NK-92 (cell line): ENCODE data around the gene PGBD5.
"Not testable (repeated sequence)": the region's sequence is repeated elsewhere in the genome, so short reads cannot be mapped to it uniquely, and the experiment has no call there.

Experiments
- DNase-seq: peaks from one replicate; lab custom pipeline; 2025; ENCODE audit not compliant: unreplicated experiment; lab: John Stamatoyannopoulos, UW

PGBD5 gene, protein sequence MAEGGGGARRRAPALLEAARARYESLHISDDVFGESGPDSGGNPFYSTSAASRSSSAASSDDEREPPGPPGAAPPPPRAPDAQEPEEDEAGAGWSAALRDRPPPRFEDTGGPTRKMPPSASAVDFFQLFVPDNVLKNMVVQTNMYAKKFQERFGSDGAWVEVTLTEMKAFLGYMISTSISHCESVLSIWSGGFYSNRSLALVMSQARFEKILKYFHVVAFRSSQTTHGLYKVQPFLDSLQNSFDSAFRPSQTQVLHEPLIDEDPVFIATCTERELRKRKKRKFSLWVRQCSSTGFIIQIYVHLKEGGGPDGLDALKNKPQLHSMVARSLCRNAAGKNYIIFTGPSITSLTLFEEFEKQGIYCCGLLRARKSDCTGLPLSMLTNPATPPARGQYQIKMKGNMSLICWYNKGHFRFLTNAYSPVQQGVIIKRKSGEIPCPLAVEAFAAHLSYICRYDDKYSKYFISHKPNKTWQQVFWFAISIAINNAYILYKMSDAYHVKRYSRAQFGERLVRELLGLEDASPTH

DNA sequence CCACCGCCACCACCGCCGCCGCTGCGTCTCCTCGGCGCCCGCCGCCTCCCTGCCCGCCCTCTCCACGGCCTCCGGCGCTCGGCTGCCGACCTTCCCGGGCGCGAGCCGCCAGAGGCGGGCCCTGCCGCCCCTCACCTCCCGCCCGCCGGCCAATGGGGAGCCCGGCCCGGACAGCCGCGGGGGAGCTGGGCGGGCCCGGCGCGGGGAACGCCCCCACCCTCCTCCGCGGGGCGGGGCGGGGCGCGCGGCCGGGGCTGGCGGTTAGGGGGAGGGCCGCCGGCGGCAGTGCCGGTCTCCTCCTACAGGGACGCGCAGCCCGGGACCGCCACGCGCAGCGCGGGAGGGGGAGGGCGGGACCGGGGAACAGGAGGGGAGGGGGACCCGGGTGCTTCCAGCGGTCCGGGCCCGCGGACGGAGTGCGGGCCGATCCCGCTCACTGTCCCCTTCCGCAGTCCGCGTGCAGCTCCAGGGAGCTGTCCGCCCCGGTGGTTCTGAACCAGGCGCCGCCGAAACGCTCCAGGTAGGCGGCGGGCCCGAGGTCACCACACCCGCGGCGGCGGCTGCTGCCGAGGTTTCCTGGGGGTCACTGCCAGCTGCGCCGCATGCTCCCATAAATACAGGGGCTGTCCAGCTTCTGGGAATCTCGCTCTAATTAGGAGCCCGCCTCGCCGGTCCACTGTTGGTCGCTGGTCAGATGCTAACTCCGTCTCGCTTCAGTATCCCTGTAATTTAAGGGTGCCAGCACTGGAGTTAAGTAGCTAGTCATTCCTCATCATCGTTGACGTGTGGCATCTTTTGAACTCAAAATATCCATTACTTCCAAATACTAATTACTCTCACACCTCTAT, at the start of gene PGBD5:
Gene PGBD5 (minus strand): TSS at position 87 of the 848 bp plus-strand sequence. CDS start 404 bp downstream, outside the sequence.
- DNase-seq = no peak

DNA sequence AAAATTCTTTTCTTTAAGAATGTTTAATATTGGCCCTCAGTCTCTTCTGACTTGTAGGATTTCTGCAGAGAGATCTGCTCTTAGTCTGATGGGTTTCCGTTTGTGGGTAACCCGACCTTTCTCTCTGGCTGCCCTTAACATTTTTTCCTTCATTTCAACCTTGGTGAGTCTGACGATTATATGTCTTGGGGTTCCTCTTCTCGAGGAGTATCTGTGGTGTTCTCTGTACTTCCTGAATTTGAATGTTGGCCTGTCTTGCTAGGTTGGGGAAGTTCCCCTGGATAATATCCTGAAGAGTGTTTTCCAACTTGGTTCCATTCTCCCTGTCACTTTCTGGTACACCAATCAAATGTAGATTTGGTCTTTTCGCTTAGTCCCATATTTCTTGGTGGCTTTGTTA, 48.8 kb upstream of the PGBD5 start:
- not testable (repeated sequence) for DNase-seq

DNA sequence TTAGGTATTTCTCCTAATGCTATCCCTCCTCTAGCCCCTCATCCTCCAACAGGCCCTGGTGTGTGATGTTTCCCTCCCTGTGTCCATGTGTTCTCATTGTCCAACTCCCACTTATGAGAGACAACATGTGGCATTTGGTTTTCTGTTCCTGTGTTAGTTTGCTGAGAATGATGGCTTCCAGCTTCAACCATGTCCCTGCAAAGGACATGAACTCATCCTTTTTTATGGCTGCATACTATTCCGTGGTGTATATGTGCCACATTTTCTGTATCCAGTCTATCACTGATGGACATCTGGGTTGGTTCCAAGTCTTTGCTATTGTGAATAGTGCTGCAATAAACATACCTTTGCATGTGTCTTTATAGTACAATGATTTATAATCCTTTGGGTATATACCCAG, 44.6 kb upstream of the PGBD5 start:
- DNase-seq = not testable (repeated sequence)

GRCh38 chr1:230469271-230469670, 43.1 kb upstream of the PGBD5 start:
- DNase-seq = no peak

GRCh38 chr1:230465691-230466090, 39.6 kb upstream of the PGBD5 start:
- no peak for DNase-seq

DNA sequence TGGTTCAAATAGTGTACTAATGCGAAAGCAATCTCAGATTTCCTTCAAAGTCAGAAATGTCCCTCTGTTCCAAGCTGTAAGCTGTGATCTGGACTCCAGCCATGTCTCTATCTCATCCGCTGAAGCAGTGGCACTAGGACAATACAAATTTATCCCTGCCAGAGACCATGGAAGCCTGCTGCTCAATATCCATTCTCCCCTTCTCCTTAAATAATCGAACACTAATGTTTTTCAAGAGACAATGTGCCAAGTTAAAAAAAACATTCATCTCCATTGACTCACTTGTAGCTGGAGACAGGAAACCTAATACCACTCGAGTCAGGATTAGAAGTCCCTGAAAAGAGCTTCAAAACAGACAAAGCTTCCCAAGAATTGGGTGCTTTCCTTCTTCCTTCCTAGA, 38.5 kb upstream of the PGBD5 start:
- DNase-seq = no peak

DNA sequence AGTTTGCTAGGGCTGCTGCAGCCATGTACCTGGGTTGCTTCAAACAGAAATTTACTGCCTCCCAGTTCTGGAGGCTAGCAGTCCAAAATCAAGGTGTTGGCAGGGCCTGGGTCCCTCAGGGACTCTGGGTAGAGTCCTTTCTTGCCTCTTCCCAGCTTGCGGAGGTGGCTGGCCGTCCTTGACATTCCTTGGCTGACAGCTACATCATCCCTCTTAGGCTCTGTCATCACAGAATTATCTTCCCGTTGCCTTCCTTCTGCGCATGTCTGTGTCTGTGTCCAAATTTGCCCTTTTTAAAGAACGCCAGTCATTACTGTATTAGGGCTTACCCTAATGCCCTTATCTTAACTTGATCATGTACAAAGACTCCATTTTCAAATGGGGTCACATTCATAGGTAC, 37.6 kb upstream of the PGBD5 start:
- DNase-seq = no peak

- no peak for DNase-seq
Measured at GRCh38 chr1:230463326-230463725, 37.2 kb upstream of the PGBD5 start.

DNA sequence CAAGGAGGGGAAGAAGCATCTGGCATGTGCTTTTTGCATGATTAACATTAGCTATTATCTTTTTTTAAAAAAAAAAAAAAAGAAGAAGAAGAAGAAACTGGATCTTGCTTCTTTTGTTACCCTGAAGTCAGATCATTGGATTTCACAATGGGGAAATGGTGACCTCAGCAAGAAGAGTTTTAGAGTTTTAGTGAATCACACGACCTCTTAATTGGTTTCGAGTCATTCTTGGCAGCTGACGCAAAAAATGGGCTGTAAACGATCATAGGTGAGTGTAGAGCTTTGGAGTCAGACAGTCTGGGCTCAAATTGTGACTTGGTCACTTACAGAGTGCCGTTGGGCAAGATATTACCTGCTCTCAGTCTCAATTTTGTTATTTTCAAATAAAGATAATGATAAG, 33.3 kb upstream of the PGBD5 start:
- no peak for DNase-seq

DNA sequence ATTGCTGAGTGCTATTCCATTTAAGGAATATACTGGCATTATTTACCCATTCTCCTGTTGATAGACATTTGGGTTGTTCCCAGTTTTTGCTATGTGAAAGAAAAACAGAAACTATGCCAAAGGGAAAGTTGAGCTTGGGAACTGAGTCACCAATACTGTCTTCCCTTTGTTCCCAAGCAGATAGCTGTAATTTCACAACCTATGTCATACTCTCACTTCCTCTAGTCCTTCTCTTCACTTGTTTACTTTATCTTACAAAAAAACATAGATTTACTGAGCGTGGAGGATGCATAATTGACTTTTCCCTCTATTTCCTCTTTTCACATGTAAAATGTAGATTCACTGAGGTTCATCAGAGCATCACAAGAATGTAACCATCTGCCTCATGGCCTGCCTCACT, 32.4 kb upstream of the PGBD5 start:
- DNase-seq = no peak

- no peak for DNase-seq
Measured at GRCh38 chr1:230456478-230456877, 30.3 kb upstream of the PGBD5 start.

DNA sequence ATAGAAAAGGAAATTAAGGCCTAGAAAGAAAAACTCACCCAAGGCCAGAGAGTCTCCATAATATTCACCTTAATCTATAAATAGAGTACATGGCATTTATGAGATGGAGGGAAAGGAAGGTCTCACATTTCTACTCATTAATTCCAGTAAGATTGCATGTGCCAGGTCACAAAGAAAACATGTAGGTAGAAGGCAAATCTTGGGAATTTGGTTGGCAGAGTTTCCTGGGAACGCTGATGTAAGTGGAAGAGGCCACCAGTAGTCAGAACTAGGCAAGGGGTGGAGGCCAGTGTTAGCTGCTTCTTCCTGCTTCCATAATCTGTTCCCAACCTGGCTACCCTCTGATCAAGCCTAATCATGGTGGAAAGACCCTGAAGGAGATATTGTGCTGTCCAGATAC, 29.2 kb upstream of the PGBD5 start:
- DNase-seq = no peak

GRCh38 chr1:230453377-230453776, 27.2 kb upstream of the PGBD5 start:
- no peak for DNase-seq

- no peak for DNase-seq
Measured at GRCh38 chr1:230441183-230442029, 15.3 kb upstream of the PGBD5 start.

GRCh38 chr1:230435108-230435507, 9.0 kb upstream of the PGBD5 start:
- DNase-seq = no peak

GRCh38 chr1:230431527-230431926, 5.4 kb upstream of the PGBD5 start:
- DNase-seq = no peak

- no peak for DNase-seq
Measured at GRCh38 chr1:230430499-230430898, 4.4 kb upstream of the PGBD5 start.

- no peak for DNase-seq
Measured at GRCh38 chr1:230429067-230429735, 3.1 kb upstream of the PGBD5 start.

DNA sequence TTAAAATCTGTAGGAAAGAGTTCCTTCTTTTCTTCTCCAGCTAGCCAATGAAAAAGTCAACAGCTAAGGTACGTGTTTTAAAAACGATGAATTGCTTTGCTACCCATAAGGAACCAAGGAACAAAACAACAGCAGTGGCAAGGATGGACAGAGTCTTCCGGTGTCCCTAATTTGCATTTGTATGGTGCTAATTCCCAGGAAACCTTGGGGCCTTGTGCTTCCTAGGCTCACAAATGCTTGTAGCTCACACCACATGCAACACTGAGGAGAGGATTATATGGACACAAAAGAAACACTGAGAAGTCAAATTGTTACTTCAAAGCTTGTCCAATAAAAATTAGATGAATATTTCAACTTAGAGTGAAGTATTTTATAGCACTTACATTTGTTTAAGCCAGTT, 1.8 kb upstream of the PGBD5 start:
- no peak for DNase-seq

DNA sequence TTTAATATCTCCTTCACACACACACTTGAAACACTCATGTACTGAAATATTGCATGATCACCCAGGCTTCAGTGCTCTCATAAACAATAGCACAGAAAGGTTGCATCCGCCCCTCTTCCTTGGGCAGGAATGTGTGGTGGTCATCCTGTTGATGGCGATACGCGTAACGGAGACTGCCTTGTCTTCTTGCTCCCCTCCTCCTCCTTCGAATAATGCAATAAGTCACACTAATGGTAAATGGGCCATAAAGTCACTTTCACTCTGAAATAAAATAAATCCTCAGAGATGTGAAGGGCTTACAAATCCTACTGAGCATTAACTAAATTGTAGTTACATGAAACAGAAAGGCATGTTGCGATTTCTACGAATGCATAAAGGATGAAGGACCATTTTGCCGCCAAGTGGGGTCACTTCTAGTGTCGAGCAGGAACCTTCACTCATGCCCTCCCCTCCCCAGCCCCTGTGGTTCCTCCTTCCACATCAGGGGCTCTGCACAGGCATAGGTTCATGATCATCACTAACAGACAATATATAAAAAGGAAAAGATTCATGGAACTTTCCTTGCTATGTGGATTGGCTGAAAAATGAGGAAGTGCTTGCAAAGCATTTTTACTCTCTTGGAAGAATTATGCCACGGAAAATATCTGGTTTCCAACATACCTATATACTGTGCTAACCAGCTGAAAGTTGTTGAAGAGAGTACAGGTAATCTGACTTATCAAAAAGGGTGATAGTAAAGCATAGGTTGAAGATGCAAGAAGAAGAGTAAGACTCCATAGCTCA, 1.2 kb upstream of the PGBD5 start:
- DNase-seq = no peak
